H9 (cell line): ENCODE measurements around the gene CDYL2. TPM values are rescaled to one million over a fixed set of nuclear protein-coding genes. Genes with fewer than 3 reads are reported as not detected.

ENCODE experiments used
- DNase-seq: peaks from one replicate; pipeline ENCODE4 v3.0.0-alpha.2; 2017
- H2AFZ ChIP-seq: one replicate; pipeline ENCODE4 v1.6.1; 2013; ENCODE audit warnings: mild to moderate bottlenecking, low read length, control low read depth, moderate library complexity
- H2AK5ac ChIP-seq: 2 replicates; pipeline ENCODE4 v1.6.1; 2013; ENCODE audit warnings: low read length, control low read depth, mixed read lengths; ENCODE audit not compliant: insufficient read length
- H2BK120ac ChIP-seq: one replicate; pipeline ENCODE4 v1.6.1; 2013; ENCODE audit warnings: low read depth, mild to moderate bottlenecking, low read length, control low read depth, inconsistent platforms; ENCODE audit not compliant: poor library complexity, severe bottlenecking
- H2BK12ac ChIP-seq: 2 replicates; pipeline ENCODE4 v1.6.1; 2013; ENCODE audit warnings: low read length, control low read depth, mixed read lengths, low read depth; ENCODE audit not compliant: insufficient read length
- H2BK15ac ChIP-seq: 2 replicates; pipeline ENCODE4 v1.6.1; 2013; ENCODE audit warnings: low read depth, low read length, control low read depth
- H2BK20ac ChIP-seq: one replicate; pipeline ENCODE4 v1.6.1; 2013; ENCODE audit warnings: low read depth, mild to moderate bottlenecking, low read length, control low read depth, inconsistent platforms; ENCODE audit not compliant: poor library complexity, severe bottlenecking
- H2BK5ac ChIP-seq: 2 replicates; pipeline ENCODE4 v1.6.1; 2013; ENCODE audit warnings: low read length, control low read depth, mixed read lengths; ENCODE audit not compliant: insufficient read length
- H3K14ac ChIP-seq: 2 replicates; pipeline ENCODE4 v1.6.1; 2013; ENCODE audit warnings: low read length, control low read depth; ENCODE audit not compliant: insufficient read depth
- H3K18ac ChIP-seq: 2 replicates; pipeline ENCODE4 v1.6.1; 2013; ENCODE audit warnings: low read depth, mild to moderate bottlenecking, mixed read lengths, low read length, control low read depth; ENCODE audit not compliant: insufficient read length
- H3K23ac ChIP-seq: 2 replicates; pipeline ENCODE4 v1.6.1; 2013; ENCODE audit warnings: low read length, control low read depth, mixed read lengths, low read depth; ENCODE audit not compliant: insufficient read length
- H3K23me2 ChIP-seq: 2 replicates; pipeline ENCODE4 v1.6.1; 2013; ENCODE audit warnings: low read depth, mild to moderate bottlenecking, mixed read lengths, low read length, control low read depth; ENCODE audit not compliant: insufficient read length, poor library complexity, severe bottlenecking
- H3K27ac ChIP-seq: 2 replicates; pipeline ENCODE4 v1.5.1; 2013; ENCODE audit warnings: low read length, control low read depth, mixed read lengths, low read depth; ENCODE audit not compliant: insufficient read length
- H3K27me3 ChIP-seq: 2 replicates; pipeline ENCODE4 v1.6.1; 2013; ENCODE audit warnings: low read length, control low read depth, inconsistent platforms; ENCODE audit not compliant: insufficient read depth
- H3K4ac ChIP-seq: 2 replicates; pipeline ENCODE4 v1.6.1; 2013; ENCODE audit warnings: low read depth, mild to moderate bottlenecking, control low read depth, inconsistent platforms, low read length, moderate library complexity
- H3K4me1 ChIP-seq: 2 replicates; pipeline ENCODE4 v1.6.1; 2013; ENCODE audit warnings: low read length, control low read depth, inconsistent platforms; ENCODE audit not compliant: insufficient read depth
- H3K4me2 ChIP-seq: 2 replicates; pipeline ENCODE4 v1.6.1; 2013; ENCODE audit warnings: low read length, control low read depth, mixed read lengths; ENCODE audit not compliant: insufficient read length, insufficient read depth
- H3K56ac ChIP-seq: 2 replicates; pipeline ENCODE4 v1.6.1; 2013; ENCODE audit warnings: low read depth, mild to moderate bottlenecking, mixed read lengths, low read length, control low read depth; ENCODE audit not compliant: insufficient read length
- H3K79me1 ChIP-seq: 2 replicates; pipeline ENCODE4 v1.6.1; 2013; ENCODE audit warnings: low read depth, mild to moderate bottlenecking, moderate library complexity, low read length, control low read depth, inconsistent platforms; ENCODE audit not compliant: insufficient read depth, poor library complexity, severe bottlenecking
- H3K79me2 ChIP-seq: 2 replicates; pipeline ENCODE4 v1.6.1; 2013; ENCODE audit warnings: low read length, control low read depth, inconsistent platforms; ENCODE audit not compliant: insufficient read depth
- H3K9ac ChIP-seq: 2 replicates; pipeline ENCODE4 v1.6.1; 2013; ENCODE audit warnings: low read length, control low read depth, mixed read lengths; ENCODE audit not compliant: insufficient read length; ENCODE audit errors: extremely low read depth
- H3K9me3 ChIP-seq: one replicate; pipeline ENCODE4 v1.6.1; 2013; ENCODE audit warnings: low read depth, low read length, inconsistent platforms; ENCODE audit not compliant: control insufficient read depth
- H3T11ph ChIP-seq: one replicate; pipeline ENCODE4 v1.6.1; 2013; ENCODE audit warnings: mild to moderate bottlenecking, low read length, control low read depth, inconsistent platforms
- H4K20me1 ChIP-seq: one replicate; pipeline ENCODE4 v1.6.1; 2013; ENCODE audit not compliant: control insufficient read depth, insufficient read length, insufficient read depth
- H4K5ac ChIP-seq: 2 replicates; pipeline ENCODE4 v1.6.1; 2013; ENCODE audit warnings: low read depth, mild to moderate bottlenecking, mixed read lengths, low read length, control low read depth; ENCODE audit not compliant: insufficient read length
- H4K8ac ChIP-seq: replicated peaks from 2 replicates; pipeline ENCODE4 v1.6.1; 2013; ENCODE audit warnings: low read length, control low read depth, mixed read lengths, low read depth; ENCODE audit not compliant: insufficient read length
- H4K91ac ChIP-seq: 2 replicates; pipeline ENCODE4 v1.6.1; 2013; ENCODE audit warnings: low read depth, mild to moderate bottlenecking, moderate library complexity, mixed read lengths, low read length, control low read depth; ENCODE audit not compliant: insufficient read length
- H3K27ac Mint-ChIP-seq, 3 experiments: 2 replicates in 2 of 3; 3 replicates in 1 of 3; pipeline ENCODE4 v1.8.0; 2020 to 2021; ENCODE audit warnings: mixed read lengths in 3 of 3, mild to moderate bottlenecking in 1 of 3, moderate library complexity in 1 of 3
- H3K27me3 Mint-ChIP-seq: 2 replicates; pipeline ENCODE4 v1.8.0; 2021; ENCODE audit warnings: low read depth, mild to moderate bottlenecking, moderate library complexity, mixed read lengths
- H3K36me3 Mint-ChIP-seq, 3 experiments: 2 replicates in 2 of 3; 3 replicates in 1 of 3; pipeline ENCODE4 v1.8.0; 2020 to 2021; ENCODE audit warnings: low read depth in 3 of 3, mixed read lengths in 3 of 3; ENCODE audit not compliant: insufficient read depth in 1 of 3
- H3K4me1 Mint-ChIP-seq, 2 experiments: 2 replicates each; pipeline ENCODE4 v1.8.0; 2020; ENCODE audit warnings: mixed read lengths in 2 of 2
- H3K4me3 Mint-ChIP-seq, 2 experiments: 2 replicates in 1 of 2; 3 replicates in 1 of 2; pipeline ENCODE4 v1.8.0; 2020 to 2021; ENCODE audit warnings: mild to moderate bottlenecking in 2 of 2, mixed read lengths in 2 of 2, moderate library complexity in 1 of 2
- H3K9me3 Mint-ChIP-seq, 2 experiments: 2 replicates in 1 of 2; 3 replicates in 1 of 2; pipeline ENCODE4 v1.8.0; 2020; ENCODE audit warnings: mild to moderate bottlenecking in 2 of 2, mixed read lengths in 2 of 2, moderate library complexity in 1 of 2
- WGBS: extraction: QIAGEN DNeasy Blood & Tissue Kit; methylation state at CpG from one replicate; pipeline ENCODE4 v1.1.7; 2013; ENCODE audit warnings: missing lambda C conversion rate, low lambda C conversion rate, mixed read lengths; ENCODE audit not compliant: insufficient read length; ENCODE audit errors: extremely low coverage; 5-methylcytosine and 5-hydroxymethylcytosine counted together
- total RNA-seq: library from RNA; stranded (reverse); gene quantifications from 2 replicates; pipeline ENCODE4 v1.2.1, GENCODE V29; 2021
- TF ChIP-seq, protein P1 (sequence below): fragments of 200-600 bp; sonication (generic); conservative IDR thresholded peaks from 3 replicates; pipeline ENCODE4 v1.8.0; 2021; ENCODE audit warnings: antibody characterized with exemption, mild to moderate bottlenecking

The CDYL2 gene
- total RNA-seq, 1 experiment from 2014 or later: 4.2 TPM

DNA sequence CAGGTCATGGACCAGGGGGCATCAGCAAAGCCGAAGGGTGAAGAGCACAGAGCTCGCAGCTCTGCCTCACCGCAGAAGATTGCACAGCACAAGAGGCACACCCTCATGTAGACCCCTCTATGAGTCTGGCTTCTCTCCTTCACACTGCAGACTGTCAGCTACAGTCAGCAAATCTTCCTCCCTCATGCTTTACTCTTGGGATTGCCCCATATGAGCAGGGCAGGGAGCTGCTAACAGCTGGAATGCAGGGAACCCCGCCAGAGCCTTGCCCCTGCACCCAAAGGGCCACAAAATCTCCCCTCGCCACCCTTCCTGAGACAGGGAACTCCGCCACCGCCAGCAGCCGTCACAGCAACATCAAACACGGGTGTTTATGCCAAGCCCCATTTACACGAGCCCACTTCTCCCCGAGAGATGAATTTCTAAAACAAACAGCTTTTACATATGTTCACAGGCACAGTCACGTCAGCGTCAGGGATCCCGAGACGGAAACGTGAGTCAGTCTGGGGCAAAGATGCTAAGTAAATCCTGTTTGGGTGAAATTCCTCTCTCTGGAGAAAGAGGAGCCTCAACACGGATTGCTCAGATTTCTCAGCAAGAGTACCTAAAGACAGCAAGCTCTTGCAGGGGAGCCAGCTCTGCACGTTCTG is 121.9 kb downstream of the CDYL2 start:
- peaks cover 4 to 9% of the 10 kb centered on the region in 2 experiments; a peak in 2 of 5 replicates for H3K9me3 Mint-ChIP-seq

More for the DNA sequence above, 121.9 kb downstream of the CDYL2 start:
- Histone ChIP-seq H3K9ac (no peak overlapping the region), H2AFZ (no peak overlapping the region), H3K79me1 (no peaks in the 10 kb centered on the region), H3T11ph (no peak overlapping the region), H3K18ac (no peak overlapping the region), H3K23ac (no peak overlapping the region), H3K56ac (no peak overlapping the region), H3K14ac (no peak overlapping the region; the same call in 1 of the 2 replicates), H3K9me3 (no peaks in the 10 kb centered on the region), H2BK120ac (no peak overlapping the region), H3K23me2 (no peaks in the 10 kb centered on the region), H4K5ac (no peak overlapping the region), H3K27me3 (no peaks in the 10 kb centered on the region), H4K20me1 (no peaks in the 10 kb centered on the region), H2BK20ac (no peak overlapping the region), H3K4me1 (no peaks in the 10 kb centered on the region), H2AK5ac (no peak overlapping the region), H2BK12ac (no peak overlapping the region), H3K79me2 (no peaks in the 10 kb centered on the region), H4K8ac (no peak overlapping the region), H4K91ac (no peak overlapping the region), H3K4me2 (no peak overlapping the region), H3K4ac (no peak overlapping the region), H2BK15ac (no peak overlapping the region), H2BK5ac (no peak overlapping the region), H3K27ac (no peak overlapping the region)
- WGBS: no CpG with 5 or more reads among the region's 18 CpGs
- Mint-ChIP-seq H3K4me3 (no peak overlapping the region), H3K4me1 (no peaks in the 10 kb centered on the region), H3K36me3 (peaks cover 0 to 5% (median 3%) of the 10 kb centered on the region in 3 experiments; a peak in 5 of 7 replicates), H3K27ac (no peak overlapping the region; a peak in 1 of 7 replicates), H3K27me3 (peaks cover 6% of the 10 kb centered on the region)
- TF ChIP-seq, protein P1, sequence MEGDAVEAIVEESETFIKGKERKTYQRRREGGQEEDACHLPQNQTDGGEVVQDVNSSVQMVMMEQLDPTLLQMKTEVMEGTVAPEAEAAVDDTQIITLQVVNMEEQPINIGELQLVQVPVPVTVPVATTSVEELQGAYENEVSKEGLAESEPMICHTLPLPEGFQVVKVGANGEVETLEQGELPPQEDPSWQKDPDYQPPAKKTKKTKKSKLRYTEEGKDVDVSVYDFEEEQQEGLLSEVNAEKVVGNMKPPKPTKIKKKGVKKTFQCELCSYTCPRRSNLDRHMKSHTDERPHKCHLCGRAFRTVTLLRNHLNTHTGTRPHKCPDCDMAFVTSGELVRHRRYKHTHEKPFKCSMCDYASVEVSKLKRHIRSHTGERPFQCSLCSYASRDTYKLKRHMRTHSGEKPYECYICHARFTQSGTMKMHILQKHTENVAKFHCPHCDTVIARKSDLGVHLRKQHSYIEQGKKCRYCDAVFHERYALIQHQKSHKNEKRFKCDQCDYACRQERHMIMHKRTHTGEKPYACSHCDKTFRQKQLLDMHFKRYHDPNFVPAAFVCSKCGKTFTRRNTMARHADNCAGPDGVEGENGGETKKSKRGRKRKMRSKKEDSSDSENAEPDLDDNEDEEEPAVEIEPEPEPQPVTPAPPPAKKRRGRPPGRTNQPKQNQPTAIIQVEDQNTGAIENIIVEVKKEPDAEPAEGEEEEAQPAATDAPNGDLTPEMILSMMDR: no peak
- DNase-seq: no peak
